HG03565 (cell line): ENCODE measurements around the gene WDR90.

Experiments
- ATAC-seq: cut with Tn5 transposase; IDR thresholded peaks from one replicate; pipeline ENCODE4 v1.9.1; 2021; ENCODE audit warnings: mild to moderate bottlenecking, moderate library complexity; ENCODE audit not compliant: unreplicated experiment

The WDR90 gene

DNA sequence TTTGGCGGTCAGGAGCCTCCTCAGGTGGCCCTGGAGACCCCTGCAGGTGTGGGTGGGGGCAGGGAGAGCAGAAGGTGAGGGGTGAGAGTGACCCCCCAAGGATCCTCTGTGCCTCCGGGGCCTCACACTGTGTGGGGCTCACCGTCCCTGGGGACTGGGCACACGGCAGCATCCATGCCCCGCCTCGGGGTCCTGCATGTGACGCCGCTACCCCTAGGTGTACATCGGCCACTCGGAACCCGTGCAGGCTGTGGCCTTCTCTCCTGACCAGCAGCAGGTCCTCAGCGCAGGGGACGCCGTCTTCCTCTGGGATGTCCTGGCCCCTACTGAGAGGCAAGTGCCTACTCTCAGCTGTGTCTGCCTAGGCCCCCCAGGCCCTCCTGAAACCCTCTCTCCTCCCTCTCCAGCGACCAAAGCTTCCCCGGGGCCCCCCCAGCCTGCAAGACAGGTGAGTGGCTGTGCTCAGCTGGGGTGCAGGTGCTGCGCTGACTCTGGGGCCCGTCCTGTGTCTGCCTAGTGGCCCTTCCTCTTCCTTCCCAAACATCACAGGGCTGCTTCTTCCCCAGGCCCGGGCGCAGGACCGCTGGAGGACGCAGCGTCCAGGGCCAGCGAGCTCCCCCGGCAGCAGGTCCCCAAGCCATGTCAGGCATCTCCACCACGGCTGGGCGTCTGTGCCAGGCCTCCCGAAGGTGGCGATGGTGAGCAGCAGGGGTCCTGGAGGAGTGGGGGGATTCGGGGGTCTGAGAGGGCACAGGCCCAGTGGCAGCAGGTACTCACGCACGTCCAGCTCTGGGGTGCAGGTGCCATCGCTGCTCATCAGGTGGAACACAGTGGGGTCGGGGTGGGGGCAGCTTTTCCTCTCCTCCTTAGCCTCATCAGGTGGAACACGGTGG lies 9.8 kb downstream of the WDR90 start:
- no peak for ATAC-seq

DNA sequence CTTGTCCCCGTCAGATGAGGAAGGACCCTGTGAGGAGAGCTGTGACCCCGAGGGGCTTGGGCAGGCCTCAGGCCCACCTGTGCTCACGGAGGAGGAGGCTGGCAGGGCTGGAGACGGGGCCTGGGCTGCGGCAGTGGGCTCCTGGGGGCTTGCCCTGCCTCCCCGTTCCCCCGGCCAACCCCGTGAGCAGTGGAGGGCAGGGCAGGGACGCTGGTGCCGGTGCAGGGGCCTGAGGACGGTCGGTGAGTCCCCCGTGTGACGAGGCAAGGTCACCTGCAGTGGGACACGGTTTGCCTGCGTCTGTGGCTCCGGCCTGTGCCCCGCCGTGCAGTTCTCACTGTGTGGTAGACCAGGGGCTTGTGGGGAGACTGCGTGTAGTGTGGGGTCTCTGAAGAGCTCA lies 10.5 kb downstream of the WDR90 start:
- no peak for ATAC-seq

DNA sequence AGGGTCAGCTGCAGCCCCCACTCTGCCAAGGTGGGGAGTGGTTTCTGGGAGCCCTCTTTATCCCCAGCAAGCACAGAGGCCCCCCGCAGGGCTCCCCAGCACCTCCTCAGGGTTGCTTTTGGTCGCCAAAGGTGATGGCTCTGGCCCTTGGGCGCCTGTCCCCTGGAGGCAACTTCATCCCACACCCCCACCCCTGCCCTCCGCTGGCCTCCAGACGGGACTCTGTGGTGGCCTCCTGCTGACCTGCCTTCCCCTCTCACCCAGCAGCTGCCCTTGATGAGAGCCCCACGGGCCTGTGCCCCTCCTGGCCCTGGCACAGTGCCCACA lies 10.9 kb downstream of the WDR90 start:
- no peak for ATAC-seq

GRCh38 chr16:660459-661183 lies 11.5 kb downstream of the WDR90 start:
- peak; percentile 45 for ATAC-seq

DNA sequence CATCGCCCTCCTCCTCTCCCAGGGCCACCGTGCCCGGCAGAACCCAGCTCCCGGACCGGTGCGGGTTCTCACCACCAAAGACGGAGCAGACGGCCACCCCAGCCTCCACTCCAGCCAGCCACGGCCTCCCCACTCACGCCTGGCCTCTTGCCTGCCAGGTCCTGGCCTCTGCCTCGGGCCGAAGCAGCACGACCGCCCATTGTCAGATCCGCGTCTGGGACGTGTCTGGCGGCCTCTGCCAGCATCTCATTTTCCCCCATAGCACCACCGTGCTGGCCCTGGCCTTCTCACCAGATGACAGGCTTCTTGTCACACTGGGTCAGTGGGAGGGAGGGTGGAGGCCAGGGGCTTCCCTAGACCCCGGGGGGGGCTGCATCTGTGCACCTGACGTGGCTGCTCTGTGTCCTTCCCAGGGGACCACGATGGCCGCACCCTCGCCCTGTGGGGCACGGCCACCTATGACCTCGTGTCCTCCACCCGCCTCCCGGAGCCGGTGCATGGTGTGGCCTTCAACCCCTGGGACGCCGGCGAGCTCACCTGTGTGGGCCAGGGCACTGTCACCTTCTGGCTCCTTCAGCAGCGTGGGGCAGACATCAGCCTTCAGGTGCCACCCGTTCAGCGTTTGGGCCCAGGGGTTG lies 12.1 kb downstream of the WDR90 start:
- ATAC-seq, result no peak

- ATAC-seq, result no peak
These were observed 12.9 kb downstream of the WDR90 start for GRCh38 chr16:662095-662494.

GRCh38 chr16:662597-662996 lies 13.4 kb downstream of the WDR90 start:
- ATAC-seq, result no peak

DNA sequence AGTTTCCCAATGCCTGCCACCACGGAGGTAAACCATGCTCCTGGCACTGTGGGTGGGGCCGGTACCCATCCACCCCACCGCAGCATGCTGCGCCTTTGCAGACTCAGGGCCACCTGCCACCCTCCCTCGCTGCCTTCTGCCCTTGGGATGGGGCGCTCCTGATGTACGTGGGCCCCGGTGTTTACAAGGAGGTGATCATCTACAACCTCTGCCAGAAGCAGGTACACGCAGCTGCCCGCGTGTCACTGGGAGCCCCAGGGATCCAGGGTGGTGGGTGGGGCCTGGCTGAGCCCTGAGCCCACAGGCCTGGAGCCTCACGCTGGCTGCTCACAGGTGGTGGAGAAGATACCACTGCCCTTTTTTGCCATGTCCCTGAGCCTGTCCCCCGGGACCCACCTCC lies 17.4 kb downstream of the WDR90 start:
- no peak for ATAC-seq

DNA sequence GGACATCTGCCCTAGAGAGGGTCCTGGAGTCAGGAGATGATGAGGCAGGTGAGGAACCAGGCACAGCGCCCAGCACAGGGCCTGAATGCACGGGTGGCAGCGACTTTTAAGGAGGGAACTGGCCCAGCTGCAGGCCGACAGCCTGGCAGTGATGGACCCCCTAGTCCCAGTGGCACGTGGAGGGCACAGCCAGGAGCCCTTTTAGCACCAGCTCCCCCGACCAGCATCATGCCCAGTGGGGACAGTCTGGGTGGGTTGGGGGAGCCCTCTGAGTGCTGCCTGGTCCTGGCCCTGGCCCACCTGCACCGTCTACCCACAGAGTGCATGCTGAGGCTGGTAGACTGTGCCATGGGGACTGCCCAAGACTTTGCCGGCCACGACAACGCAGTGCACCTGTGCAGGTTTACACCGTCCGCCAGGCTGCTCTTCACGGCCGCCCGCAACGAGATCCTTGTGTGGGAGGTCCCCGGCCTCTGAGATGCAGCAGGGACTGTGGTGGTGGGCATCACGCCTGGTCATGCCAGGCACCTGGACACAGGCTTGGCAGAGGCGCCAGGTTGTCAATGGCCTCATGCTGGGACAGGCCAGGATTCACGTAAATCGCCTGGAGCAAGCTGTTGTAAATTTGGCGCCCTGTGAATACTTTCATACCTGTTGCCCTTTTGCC lies 18.1 kb downstream of the WDR90 start:
- no peak for ATAC-seq

DNA sequence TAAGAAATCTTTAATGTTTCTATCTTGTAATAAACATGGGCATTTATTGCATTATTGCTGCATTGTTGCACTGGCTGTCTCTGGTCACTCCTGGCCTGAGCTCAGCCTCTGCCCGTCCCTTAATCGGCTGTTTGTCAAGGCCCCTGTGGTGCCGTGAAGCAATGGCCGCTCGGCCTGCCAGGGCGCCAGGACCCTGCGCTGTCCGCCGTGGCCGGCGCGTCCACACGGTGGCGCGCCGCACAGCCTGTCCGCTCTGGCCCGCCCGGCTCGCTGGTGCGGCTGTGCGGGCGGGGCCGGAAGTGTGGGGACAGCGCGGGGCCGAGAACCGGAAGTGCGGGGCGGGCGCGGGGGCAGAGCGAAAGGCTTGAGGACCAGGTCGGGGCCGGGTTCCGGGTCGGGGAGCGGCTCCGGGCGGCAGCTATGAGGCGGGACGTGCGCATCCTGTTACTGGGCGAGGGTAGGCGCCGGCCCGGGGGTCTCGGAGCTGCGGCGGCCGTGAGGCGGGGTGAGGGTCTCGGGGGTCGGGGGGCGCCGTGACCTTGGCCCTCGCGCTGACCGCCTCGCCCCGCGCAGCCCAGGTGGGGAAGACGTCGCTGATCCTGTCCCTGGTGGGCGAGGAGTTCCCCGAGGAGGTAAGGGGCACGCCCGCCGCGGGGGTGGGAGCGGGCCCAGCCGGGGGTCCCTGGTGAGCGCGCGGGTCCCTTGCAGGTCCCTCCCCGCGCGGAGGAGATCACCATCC lies 18.8 kb downstream of the WDR90 start, which contains the start of gene RHOT2:
TSS of gene RHOT2 (plus strand) at position 353 of the 739 bp plus-strand sequence. CDS start at position 421, 68 bp downstream.
- peak; percentile 76 for ATAC-seq

DNA sequence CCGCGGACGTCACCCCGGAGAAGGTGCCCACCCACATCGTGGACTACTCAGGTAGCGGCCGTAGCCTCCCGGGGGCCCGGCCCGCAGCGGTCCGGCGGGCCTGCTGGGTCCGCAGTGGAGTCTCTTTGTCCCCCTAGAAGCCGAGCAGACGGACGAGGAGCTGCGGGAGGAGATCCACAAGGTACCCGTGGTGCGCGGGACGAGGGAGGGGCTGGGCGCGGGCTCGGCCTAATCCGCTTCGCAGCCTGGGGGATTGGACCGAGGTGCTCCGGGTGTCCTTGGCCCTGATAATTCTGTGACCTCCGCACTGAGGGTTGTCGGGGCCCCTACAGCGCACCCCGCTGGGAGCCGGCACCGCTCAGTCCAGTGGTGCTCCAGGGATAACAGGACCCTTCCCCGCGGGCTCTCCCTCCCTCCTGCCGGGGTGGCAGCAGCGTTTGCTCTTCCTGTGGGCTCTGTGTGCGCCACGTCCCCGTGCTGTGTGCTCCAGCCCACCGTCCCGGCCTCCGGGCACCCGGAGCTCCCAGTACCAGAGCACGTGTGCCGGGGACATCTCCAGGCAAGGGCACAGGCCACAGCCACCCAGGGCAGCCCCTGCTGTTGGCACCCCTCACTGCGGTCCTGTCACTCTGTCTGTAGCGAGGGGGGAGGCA lies 19.5 kb downstream of the WDR90 start:
- ATAC-seq, result peak; percentile 12

DNA sequence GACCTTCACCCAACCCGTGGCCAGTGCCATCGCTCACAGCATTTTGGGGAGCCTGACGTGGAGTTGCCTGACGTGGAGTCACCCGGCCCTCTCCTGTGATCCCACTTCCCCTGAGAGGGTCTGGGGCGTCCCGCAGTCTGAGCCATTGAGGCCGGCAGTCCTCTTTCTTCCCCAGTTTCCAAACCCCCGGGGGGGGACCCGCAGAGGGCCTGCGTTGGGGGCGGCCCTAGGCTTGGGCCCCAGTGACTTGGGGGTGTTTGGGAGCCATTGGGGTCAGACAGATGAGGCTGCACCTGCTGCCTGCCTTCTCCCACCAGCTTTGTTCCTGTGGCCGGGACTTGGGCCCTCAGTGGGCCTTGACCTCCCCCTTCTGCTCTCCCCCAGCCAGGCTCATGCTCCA lies 20.5 kb downstream of the WDR90 start:
- ATAC-seq, result no peak

DNA sequence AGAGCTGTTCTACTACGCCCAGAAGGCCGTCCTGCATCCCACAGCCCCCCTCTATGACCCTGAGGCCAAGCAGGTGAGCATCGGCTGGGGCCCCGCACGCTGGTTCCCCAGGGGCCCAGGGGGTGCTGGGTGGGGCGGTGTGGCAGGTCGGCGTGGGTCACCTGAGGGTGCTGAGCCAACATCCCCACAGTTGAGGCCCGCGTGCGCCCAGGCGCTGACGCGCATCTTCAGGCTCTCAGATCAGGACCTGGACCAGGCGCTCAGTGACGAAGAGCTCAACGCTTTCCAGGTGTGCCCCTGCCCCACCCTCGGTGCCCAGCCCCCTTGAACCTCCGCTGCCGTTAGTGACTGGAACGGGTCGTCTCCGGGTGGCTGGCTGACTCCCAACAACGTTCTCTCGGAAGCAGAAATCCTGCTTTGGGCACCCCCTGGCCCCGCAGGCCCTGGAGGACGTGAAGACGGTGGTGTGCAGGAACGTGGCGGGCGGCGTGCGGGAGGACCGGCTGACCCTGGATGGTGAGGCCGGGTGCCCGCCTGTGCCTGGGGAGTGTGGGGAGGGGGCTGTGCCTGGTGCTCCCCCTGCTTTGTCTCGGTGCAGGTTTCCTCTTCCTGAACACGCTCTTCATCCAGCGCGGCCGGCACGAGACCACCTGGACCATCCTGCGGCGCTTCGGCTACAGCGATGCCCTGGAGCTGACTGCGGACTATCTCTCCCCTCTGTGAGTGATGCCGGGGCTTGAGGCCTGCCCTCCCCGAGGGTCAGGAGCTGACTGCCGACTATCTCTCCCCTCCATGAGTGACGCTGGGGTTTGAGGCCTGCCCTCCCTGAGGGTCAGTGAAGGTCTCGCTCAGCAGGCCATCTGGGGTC lies 21.6 kb downstream of the WDR90 start:
- no peak for ATAC-seq

DNA sequence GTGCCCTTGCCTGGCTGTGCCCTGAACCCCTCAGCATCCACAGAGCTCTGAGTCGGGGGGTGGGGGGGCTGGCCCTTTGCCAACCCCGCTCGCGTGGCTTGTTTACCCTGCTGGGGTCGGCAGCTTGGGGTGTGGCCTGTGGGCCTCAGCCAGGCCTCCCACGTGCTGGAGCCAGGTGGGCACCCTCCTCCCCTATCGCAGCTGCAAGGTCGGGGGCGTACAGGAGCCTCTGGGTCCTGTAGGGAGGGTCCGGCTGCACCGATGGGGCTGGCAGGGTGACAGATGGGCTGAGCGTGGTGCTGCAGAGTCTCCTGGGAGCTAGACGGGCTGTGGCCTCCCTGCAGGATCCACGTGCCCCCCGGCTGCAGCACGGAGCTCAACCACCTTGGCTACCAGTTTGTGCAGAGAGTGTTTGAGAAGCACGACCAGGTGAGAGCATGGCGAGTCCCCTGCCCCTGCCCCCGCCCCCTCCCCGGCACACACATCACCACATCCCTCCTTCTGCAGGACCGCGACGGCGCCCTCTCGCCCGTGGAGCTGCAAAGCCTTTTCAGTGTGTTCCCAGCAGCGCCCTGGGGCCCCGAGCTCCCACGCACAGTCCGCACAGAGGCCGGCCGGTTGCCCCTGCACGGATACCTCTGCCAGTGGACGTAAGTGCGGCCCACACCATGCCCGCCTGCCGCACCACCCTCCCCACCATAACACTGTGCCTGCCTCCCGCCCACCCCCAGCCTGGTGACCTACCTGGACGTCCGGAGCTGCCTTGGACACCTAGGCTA lies 22.4 kb downstream of the WDR90 start:
- ATAC-seq, result no peak

- no peak for ATAC-seq
These were observed 23.2 kb downstream of the WDR90 start for GRCh38 chr16:672371-672770.

DNA sequence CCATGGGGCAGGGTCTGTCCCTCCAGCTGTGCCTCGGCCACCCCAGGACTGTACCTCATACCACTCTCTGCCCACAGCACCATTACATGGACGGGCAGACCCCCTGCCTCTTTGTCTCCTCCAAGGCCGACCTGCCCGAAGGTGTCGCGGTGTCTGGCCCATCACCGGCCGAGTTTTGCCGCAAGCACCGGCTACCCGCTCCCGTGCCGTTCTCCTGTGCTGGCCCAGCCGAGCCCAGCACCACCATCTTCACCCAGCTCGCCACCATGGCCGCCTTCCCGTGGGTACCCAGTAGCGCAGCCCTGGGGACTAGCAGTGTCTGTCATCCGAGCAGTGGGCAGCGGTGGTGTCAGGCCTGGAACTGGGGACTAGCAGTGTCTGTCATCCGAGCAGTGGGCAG lies 23.7 kb downstream of the WDR90 start:
- no peak for ATAC-seq

GRCh38 chr16:673399-673991 lies 24.3 kb downstream of the WDR90 start:
- no peak for ATAC-seq
